HepG2 (cell line): Measurements from ENCODE around the gene PKIG. TPM values are rescaled to one million over a fixed set of nuclear protein-coding genes. Genes with fewer than 3 reads are reported as not detected.

Source experiments
- ATAC-seq: fragments of 200-7000 bp; cut with Tn5 transposase; 3 replicates; pipeline ENCODE4 v1.9.1; 2020; ENCODE audit warnings: mild to moderate bottlenecking, moderate library complexity
- BruUV-seq: library from RNA; stranded (reverse); fragments of 400-500 nt; replicated peaks from 2 replicates; lab custom pipeline; 2021; lab: Mats Ljungman, UMichigan
- CTCF ChIA-PET: fragments of 300-600 bp; formaldehyde crosslinking; extraction: SDS; loops from one replicate; lab custom pipeline; 2021; ENCODE audit warnings: low total read pairs, inconsistent platforms, low intra/inter-chr PET ratio; lab: Yijun Ruan, JAX
- POLR2A ChIA-PET: fragments of 350-600 bp; sonication (Branson Sonifier 250); formaldehyde crosslinking; loops from one replicate; lab custom pipeline; 2020; ENCODE audit warnings: antibody characterized with exemption, inconsistent platforms; lab: Yijun Ruan, JAX
- DNase-seq: peaks from one replicate; pipeline ENCODE4 v3.0.0-alpha.2; 2015; ENCODE audit warnings: low spot score
- FAIRE-seq: peaks from 3 replicates; lab custom pipeline; 2011; peaks lifted over from hg19 to GRCh38; lab: Jason Lieb, UNC
- H2AFZ ChIP-seq: one replicate; pipeline ENCODE4 v1.6.1; 2011; ENCODE audit warnings: low read length, inconsistent platforms
- H3K27ac ChIP-seq: fragments of 300-600 bp; 3 replicates; pipeline ENCODE4 v1.8.0; 2011; ENCODE audit warnings: mixed run types, mild to moderate bottlenecking, mixed read lengths, low read length, inconsistent platforms; ENCODE audit not compliant: insufficient read depth; ENCODE audit errors: extremely low read length
- H3K27me3 ChIP-seq, 2 experiments: fragments of 200-600 bp in 1 of 2; 2 replicates in 1 of 2; 3 replicates in 1 of 2; pipeline versions ENCODE4 v1.6.0 to v1.8.0; 2011; ENCODE audit warnings: low read length in 2 of 2, mild to moderate bottlenecking in 2 of 2, moderate library complexity in 2 of 2, inconsistent platforms in 1 of 2; ENCODE audit not compliant: insufficient read depth in 2 of 2, control insufficient read depth in 1 of 2
- H3K36me3 ChIP-seq, 2 experiments: fragments of 200-600 bp in 1 of 2; replicated peaks in 1 of 2; 2 replicates in 1 of 2; 3 replicates in 1 of 2; pipeline versions ENCODE4 v1.5.1 to v1.8.0; 2011; ENCODE audit warnings: low read length in 2 of 2, inconsistent platforms in 1 of 2; ENCODE audit not compliant: insufficient read depth in 2 of 2, control insufficient read depth in 1 of 2
- H3K4me1 ChIP-seq: 2 replicates; pipeline ENCODE4 v1.5.1; 2012; ENCODE audit warnings: low read length, inconsistent platforms; ENCODE audit not compliant: insufficient read depth
- H3K4me2 ChIP-seq: 2 replicates; pipeline ENCODE4 v1.6.0; 2011; ENCODE audit warnings: low read depth, low read length, inconsistent platforms
- H3K4me3 ChIP-seq, 3 experiments: fragments of 200-600 bp in 1 of 3; sonication (generic), shearing (Covaris generic) in 1 of 3; replicated peaks in 1 of 3; 2 replicates each; pipeline ENCODE4 v1.5.1; 2011 to 2016; ENCODE audit warnings: low read length in 3 of 3, inconsistent platforms in 2 of 3, low read depth in 2 of 3, mild to moderate bottlenecking in 2 of 3, control low read depth in 1 of 3, mixed read lengths in 1 of 3; ENCODE audit not compliant: insufficient read depth in 1 of 3
- H3K79me2 ChIP-seq: one replicate; pipeline ENCODE4 v1.6.1; 2011; ENCODE audit warnings: low read length, inconsistent platforms; ENCODE audit not compliant: insufficient read depth
- H3K9ac ChIP-seq: 2 replicates; pipeline ENCODE4 v1.6.0; 2011; ENCODE audit warnings: mild to moderate bottlenecking, low read depth, low read length, inconsistent platforms; ENCODE audit not compliant: insufficient read depth
- H3K9me3 ChIP-seq: 2 replicates; pipeline ENCODE4 v1.5.1; 2012; ENCODE audit warnings: mild to moderate bottlenecking, low read length
- H4K20me1 ChIP-seq: 2 replicates; pipeline ENCODE4 v1.6.0; 2011; ENCODE audit warnings: inconsistent platforms, mild to moderate bottlenecking, low read length, moderate library complexity; ENCODE audit not compliant: insufficient read depth
- ASH2L ChIP-seq: fragments of 300-600, 200-600 bp; sonication (generic); IDR thresholded peaks from 2 replicates; pipeline ENCODE4 v1.7.0; 2017; ENCODE audit warnings: low read depth, mild to moderate bottlenecking, moderate library complexity, mixed read lengths, low read length; ENCODE audit not compliant: insufficient read length
- DPF2 ChIP-seq: sonication (generic); formaldehyde crosslinking; IDR thresholded peaks from 2 replicates; pipeline ENCODE4 v1.4.0; 2020; ENCODE audit warnings: mild to moderate bottlenecking, low read depth, missing genetic modification reagents, borderline replicate concordance
- HIVEP1 ChIP-seq: sonication (generic); formaldehyde crosslinking; IDR thresholded peaks from 2 replicates; pipeline ENCODE4 v1.4.0; 2020; ENCODE audit warnings: mild to moderate bottlenecking, missing genetic modification reagents
- HMG20A ChIP-seq: IDR thresholded peaks from 2 replicates; pipeline ENCODE4 v1.6.1; 2016; ENCODE audit warnings: borderline replicate concordance
- MAFG ChIP-seq: sonication (generic); formaldehyde crosslinking; IDR thresholded peaks from 2 replicates; pipeline ENCODE4 v1.5.1; 2020; ENCODE audit warnings: mild to moderate bottlenecking, missing genetic modification reagents
- NFRKB ChIP-seq: fragments of 450-650 bp; IDR thresholded peaks from 2 replicates; pipeline ENCODE4 v1.6.1; 2017
- SMARCC2 ChIP-seq: fragments of 450-650 bp; IDR thresholded peaks from 2 replicates; pipeline ENCODE4 v1.6.1; 2017; ENCODE audit warnings: antibody characterized with exemption, mild to moderate bottlenecking
- YEATS4 ChIP-seq: sonication (generic); formaldehyde crosslinking; IDR thresholded peaks from 2 replicates; pipeline ENCODE4 v1.4.0; 2020; ENCODE audit warnings: missing genetic modification reagents, borderline replicate concordance
- ZNF225 ChIP-seq: sonication (generic); formaldehyde crosslinking; IDR thresholded peaks from 2 replicates; pipeline ENCODE4 v1.4.0; 2020; ENCODE audit warnings: mild to moderate bottlenecking, missing genetic modification reagents
- ZNF343 ChIP-seq: sonication (generic); formaldehyde crosslinking; IDR thresholded peaks from 2 replicates; pipeline ENCODE4 v1.4.0; 2020; ENCODE audit warnings: mild to moderate bottlenecking, missing genetic modification reagents
- ZNF510 ChIP-seq: sonication (generic); formaldehyde crosslinking; IDR thresholded peaks from 2 replicates; pipeline ENCODE4 v1.4.0; 2020; ENCODE audit warnings: low read depth, mild to moderate bottlenecking, missing genetic modification reagents
- ZNF543 ChIP-seq: sonication (generic); formaldehyde crosslinking; IDR thresholded peaks from 2 replicates; pipeline ENCODE4 v1.4.0; 2020; ENCODE audit warnings: mild to moderate bottlenecking, missing genetic modification reagents
- ZNF609 ChIP-seq: sonication (generic); formaldehyde crosslinking; IDR thresholded peaks from 2 replicates; pipeline ENCODE4 v1.4.0; 2020; ENCODE audit warnings: mild to moderate bottlenecking, missing genetic modification reagents, borderline replicate concordance
- WGBS: methylation state at CpG from one replicate; pipeline ENCODE4 v1.1.6; 2017; ENCODE audit warnings: low lambda C conversion rate; 5-methylcytosine and 5-hydroxymethylcytosine counted together
- in situ Hi-C: cut with HindIII; loops from 2 replicates; pipeline ENCODE4 v1.10.0; 2017; ENCODE audit warnings: low pct_unique_long_range_greater_than_20kb; ENCODE audit not compliant: extremely low pct_ligation_motif_present
- intact Hi-C: fragments of 100-400 bp; cut with micrococcal nuclease; formaldehyde crosslinking; loops from one replicate; pipeline ENCODE4 v1.10.0; 2022; ENCODE audit not compliant: unreplicated experiment
- polyA plus RNA-seq, 8 experiments: library from polyadenylated mRNA; depleted of rRNA in 3 of 8; stranded (reverse) in 7 of 8; unstranded in 1 of 8; fragments of >200 nt; fragmentation: Illumina TruSeq in 4 of 8; extraction: Trizol in 4 of 8; gene quantifications; 2 replicates each; pipeline versions ENCODE4 v1.2.1 to v1.2.3, GENCODE V29; 2011 to 2016; ENCODE audit warnings: low read depth in 4 of 8, missing spikeins in 1 of 8, mixed read lengths in 1 of 8; ENCODE audit not compliant: insufficient read depth in 1 of 8
- total RNA-seq, 5 experiments: library from RNA; depleted of rRNA; stranded (reverse); fragments of >200 nt; fragmentation: Illumina TruSeq; extraction: Trizol; gene quantifications; 2 replicates each; pipeline ENCODE4 v1.2.3, GENCODE V29; 2016; ENCODE audit warnings: low read depth in 1 of 5
- TF ChIP-seq, protein P1 (sequence below): sonication (generic); formaldehyde crosslinking; IDR thresholded peaks from 2 replicates; pipeline ENCODE4 v1.5.1; 2020; ENCODE audit warnings: missing genetic modification reagents, mild to moderate bottlenecking, borderline replicate concordance
- TF ChIP-seq, protein P2 (sequence below): sonication (generic); formaldehyde crosslinking; conservative IDR thresholded peaks from 2 replicates; pipeline ENCODE4 v1.8.0; 2022; ENCODE audit warnings: mild to moderate bottlenecking, moderate library complexity, missing genetic modification reagents

Gene PKIG
- total and polyA plus RNA-seq, 2 of the 13 experiments (the other 11 are each of a cell fraction or from before 2014, with no cell fraction given) = 30.8 to 44.5 TPM

DNA sequence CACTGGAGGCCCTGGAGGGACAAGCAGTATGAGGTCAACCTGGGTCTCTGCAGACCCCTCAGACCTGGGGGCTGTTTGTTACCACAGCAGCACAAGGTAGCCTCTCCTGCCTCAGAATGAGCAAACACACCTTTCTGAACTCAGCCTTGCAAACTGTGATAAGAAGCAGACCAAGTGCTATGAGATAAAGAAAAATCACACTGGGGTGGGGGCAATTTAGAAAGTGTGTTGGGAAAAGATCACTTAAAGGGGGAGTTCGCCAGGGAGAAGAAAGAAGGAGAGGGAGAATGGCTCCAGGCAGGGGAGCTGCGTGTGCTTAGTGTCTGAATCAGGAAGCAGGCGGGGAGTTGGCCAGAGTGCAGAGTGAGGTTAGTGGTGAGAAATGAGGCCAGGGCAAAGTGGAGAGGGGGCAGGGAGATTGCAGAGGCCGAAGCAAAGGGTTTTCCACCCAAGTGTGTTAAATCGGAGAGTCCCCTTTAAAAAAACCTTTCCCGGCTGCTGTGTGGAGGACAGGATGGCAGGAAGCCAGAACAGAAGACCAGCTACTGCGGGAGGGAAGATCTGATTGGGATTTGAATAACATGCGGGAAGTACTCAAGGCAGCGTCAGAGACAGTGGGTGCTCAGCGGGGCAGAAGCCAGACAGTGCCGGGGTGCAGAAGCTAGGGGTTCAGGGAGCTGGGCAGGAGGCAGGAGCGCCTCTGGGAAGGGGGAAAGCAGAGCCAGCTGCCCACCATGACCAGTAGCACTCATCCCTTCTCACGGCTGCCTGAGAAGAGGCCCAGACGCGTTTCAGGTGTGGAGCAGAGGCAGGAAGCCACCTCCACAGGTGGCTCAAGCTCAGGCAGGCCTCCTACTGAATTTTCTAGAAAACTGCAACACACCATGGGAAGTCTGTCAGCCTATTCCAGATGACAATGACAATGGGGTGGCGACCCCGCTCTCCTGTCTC, 60.1 kb downstream of the PKIG start:
- peak overlapping the region; percentile 90 for H2AFZ ChIP-seq
- peak overlapping the region; percentile 54 to 76 (median 63) for H3K4me3 ChIP-seq
- DNase-seq (peak; percentile 69), ATAC-seq (peak; percentile 82), FAIRE-seq (peak; percentile 73)
- no peaks in the 10 kb centered on the region for H3K36me3 ChIP-seq
- no peaks in the 10 kb centered on the region for H3K79me2 ChIP-seq
- peak overlapping the region; percentile 15 for H3K27ac ChIP-seq
- H4K20me1 ChIP-seq = no peaks in the 10 kb centered on the region
- H3K4me2 ChIP-seq = peak overlapping the region; percentile 95
- H3K4me1 ChIP-seq = peaks cover 28% of the 10 kb centered on the region
- no peaks in the 10 kb centered on the region for H3K27me3 ChIP-seq
- CTCF ChIA-PET = no interaction called here
- peak overlapping the region; percentile 69 for H3K9ac ChIP-seq
- intact Hi-C loops = no loop called here
- POLR2A ChIA-PET = interaction anchor here (1.0 to 1.4 kb wide), 3 partner anchors 8 to 243 kb away, joined by 3 to 8 read pairs (median 5); partner anchors contain the start of genes ADA and YWHAB
- H3K9me3 ChIP-seq = no peaks in the 10 kb centered on the region
- WGBS = 13% methylated on average over 17 of the region's 17 CpGs
- no TSS peak for BruUV-seq
- in situ Hi-C loops = no loop called here
- peak; percentile 51; the same call in 1 of the 2 replicates for TF ChIP-seq ZNF543 (CRISPR knock-in tag)
- TF ChIP-seq ZNF510 (CRISPR knock-in tag) = 0 out of 2 replicates have a peak, but pooled peaks have one; percentile 42
- TF ChIP-seq NFRKB = no peak
- TF ChIP-seq MAFG (CRISPR knock-in tag) = peak; percentile 52; the same call in 1 of the 2 replicates
- no peak for TF ChIP-seq HIVEP1 (CRISPR knock-in tag)
- TF ChIP-seq ASH2L = peak; percentile 49
- peak; percentile 79; the same call in 1 of the 2 replicates for TF ChIP-seq ZNF225 (CRISPR knock-in tag)
- TF ChIP-seq YEATS4 (CRISPR knock-in tag) = no peak
- peak; percentile 21; the same call in 1 of the 2 replicates for TF ChIP-seq HMG20A (CRISPR knock-in tag)
- TF ChIP-seq ZNF343 (CRISPR knock-in tag) = peak; percentile 82
- 0 out of 2 replicates have a peak, but pooled peaks have one; percentile 31 for TF ChIP-seq DPF2 (CRISPR knock-in tag)
- TF ChIP-seq, protein P1, sequence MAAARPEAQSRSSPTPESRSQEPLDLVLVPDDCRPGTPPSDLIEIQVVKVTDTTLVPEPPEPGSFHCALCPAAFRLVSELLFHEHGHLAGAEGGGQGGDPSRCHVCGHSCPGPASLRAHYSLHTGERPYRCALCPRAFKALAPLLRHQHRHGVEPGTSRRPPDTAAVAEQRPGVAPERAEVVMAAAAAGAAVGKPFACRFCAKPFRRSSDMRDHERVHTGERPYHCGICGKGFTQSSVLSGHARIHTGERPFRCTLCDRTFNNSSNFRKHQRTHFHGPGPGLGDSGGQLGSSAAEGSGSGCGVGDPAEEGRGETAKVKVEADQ = no peak
- TF ChIP-seq ZNF609 (CRISPR knock-in tag) = peak; percentile 19; the same call in 1 of the 2 replicates
- TF ChIP-seq SMARCC2 = no peak
- TF ChIP-seq, protein P2, sequence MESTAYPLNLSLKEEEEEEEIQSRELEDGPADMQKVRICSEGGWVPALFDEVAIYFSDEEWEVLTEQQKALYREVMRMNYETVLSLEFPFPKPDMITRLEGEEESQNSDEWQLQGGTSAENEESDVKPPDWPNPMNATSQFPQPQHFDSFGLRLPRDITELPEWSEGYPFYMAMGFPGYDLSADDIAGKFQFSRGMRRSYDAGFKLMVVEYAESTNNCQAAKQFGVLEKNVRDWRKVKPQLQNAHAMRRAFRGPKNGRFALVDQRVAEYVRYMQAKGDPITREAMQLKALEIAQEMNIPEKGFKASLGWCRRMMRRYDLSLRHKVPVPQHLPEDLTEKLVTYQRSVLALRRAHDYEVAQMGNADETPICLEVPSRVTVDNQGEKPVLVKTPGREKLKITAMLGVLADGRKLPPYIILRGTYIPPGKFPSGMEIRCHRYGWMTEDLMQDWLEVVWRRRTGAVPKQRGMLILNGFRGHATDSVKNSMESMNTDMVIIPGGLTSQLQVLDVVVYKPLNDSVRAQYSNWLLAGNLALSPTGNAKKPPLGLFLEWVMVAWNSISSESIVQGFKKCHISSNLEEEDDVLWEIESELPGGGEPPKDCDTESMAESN = peak; percentile 80
